Colonic mucosa (tissue), 4 donors: Measurements from ENCODE around the gene GGCT. TPM values are rescaled to one million over a fixed set of nuclear protein-coding genes. Genes with fewer than 3 reads are reported as not detected.

Experiments
- DNase-seq: peaks from one replicate; pipeline ENCODE4 v3.0.0-alpha.2; 2020
- H3K27ac ChIP-seq: fragments of 200-600 bp; one replicate; pipeline ENCODE4 v1.8.0; 2021
- H3K27me3 ChIP-seq: fragments of 200-600 bp; one replicate; pipeline ENCODE4 v1.8.0; 2021
- H3K36me3 ChIP-seq: fragments of 200-600 bp; one replicate; pipeline ENCODE4 v1.8.0; 2021
- H3K4me1 ChIP-seq: fragments of 200-600 bp; one replicate; pipeline ENCODE4 v1.8.0; 2021; ENCODE audit warnings: mild to moderate bottlenecking
- H3K4me3 ChIP-seq: fragments of 200-600 bp; one replicate; pipeline ENCODE4 v1.8.0; 2021
- H3K9ac ChIP-seq, 2 donors: one replicate each; pipeline ENCODE4 v1.7.0; 2013; ENCODE audit warnings: control low read depth in 2 of 2, low read depth in 2 of 2, low read length in 2 of 2
- H3K9me3 ChIP-seq: fragments of 200-600 bp; one replicate; pipeline ENCODE4 v1.8.0; 2021
- intact Hi-C: fragments of 100-400 bp; cut with DNase I; formaldehyde crosslinking; loops from one replicate; pipeline ENCODE4 v1.14.1; 2022
- total RNA-seq, 2 donors: library from RNA; stranded (reverse); fragmentation: NEBNext Ultra II Directional in 1 of 2; extraction: Animal tissue kit (Norgen Biotek cat#: 25700) in 1 of 2; gene quantifications; one replicate each; pipeline ENCODE4 v1.2.1, GENCODE V29; 2021
- TF ChIP-seq, protein P1 (sequence below): fragments of 200-600 bp; IDR thresholded peaks from one replicate; pipeline ENCODE4 v1.8.0; 2022; ENCODE audit warnings: antibody characterized with exemption, mild to moderate bottlenecking
- donor health status: healthy.
- donor health status: DM: no; HTN: no; CAD: no.
- donor health status: DM: no; HTN: no; CAD: no.

The GGCT gene
- total RNA-seq, 2 donors from 2014 or later = 42.5 to 103 TPM

GRCh38 chr7:30472081-30472783, 32.4 kb downstream of the GGCT start:
- TF ChIP-seq, protein P1, sequence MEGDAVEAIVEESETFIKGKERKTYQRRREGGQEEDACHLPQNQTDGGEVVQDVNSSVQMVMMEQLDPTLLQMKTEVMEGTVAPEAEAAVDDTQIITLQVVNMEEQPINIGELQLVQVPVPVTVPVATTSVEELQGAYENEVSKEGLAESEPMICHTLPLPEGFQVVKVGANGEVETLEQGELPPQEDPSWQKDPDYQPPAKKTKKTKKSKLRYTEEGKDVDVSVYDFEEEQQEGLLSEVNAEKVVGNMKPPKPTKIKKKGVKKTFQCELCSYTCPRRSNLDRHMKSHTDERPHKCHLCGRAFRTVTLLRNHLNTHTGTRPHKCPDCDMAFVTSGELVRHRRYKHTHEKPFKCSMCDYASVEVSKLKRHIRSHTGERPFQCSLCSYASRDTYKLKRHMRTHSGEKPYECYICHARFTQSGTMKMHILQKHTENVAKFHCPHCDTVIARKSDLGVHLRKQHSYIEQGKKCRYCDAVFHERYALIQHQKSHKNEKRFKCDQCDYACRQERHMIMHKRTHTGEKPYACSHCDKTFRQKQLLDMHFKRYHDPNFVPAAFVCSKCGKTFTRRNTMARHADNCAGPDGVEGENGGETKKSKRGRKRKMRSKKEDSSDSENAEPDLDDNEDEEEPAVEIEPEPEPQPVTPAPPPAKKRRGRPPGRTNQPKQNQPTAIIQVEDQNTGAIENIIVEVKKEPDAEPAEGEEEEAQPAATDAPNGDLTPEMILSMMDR = no peak
- H3K4me3 ChIP-seq = no peak overlapping the region
- no peak for DNase-seq
- H3K4me1 ChIP-seq = peaks cover 11% of the 10 kb centered on the region
- no peaks in the 10 kb centered on the region for H3K36me3 ChIP-seq
- peak overlapping the region in 1 of 2 donors; percentile 6 for H3K9ac ChIP-seq
- H3K27ac ChIP-seq = no peak overlapping the region
- no peaks in the 10 kb centered on the region for H3K27me3 ChIP-seq
- intact Hi-C loops = no loop called here
- H3K9me3 ChIP-seq = no peaks in the 10 kb centered on the region

DNA sequence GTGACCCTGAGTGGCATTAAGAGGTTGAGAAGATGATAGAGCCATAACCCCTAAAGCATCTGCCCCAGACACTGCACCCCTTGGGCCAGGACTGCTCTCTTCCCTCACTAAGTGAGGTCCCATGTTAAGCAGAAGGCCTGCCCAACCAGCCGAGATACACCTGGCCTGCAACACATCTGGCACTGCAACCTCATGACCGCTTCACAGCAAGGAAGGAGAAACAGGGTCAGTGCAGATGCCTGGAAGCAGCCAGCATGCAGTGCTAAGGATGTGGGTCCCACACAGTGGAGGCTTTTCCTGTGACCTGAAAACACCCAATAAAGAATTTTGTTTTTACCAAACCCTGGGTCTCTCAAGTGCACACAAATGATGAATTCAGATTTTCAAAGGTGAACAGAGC, 33.4 kb downstream of the GGCT start:
- H3K9ac ChIP-seq = peak overlapping the region in 1 of 2 donors; percentile 27
- peak overlapping the region; percentile 41 for H3K27ac ChIP-seq
- DNase-seq = no peak
- no peaks in the 10 kb centered on the region for H3K36me3 ChIP-seq
- peaks cover 10% of the 10 kb centered on the region for H3K4me1 ChIP-seq
- intact Hi-C loops = no loop called here
- H3K9me3 ChIP-seq = no peaks in the 10 kb centered on the region
- no peak overlapping the region for H3K4me3 ChIP-seq
- TF ChIP-seq, protein P1 = no peak
- H3K27me3 ChIP-seq = no peaks in the 10 kb centered on the region

DNA sequence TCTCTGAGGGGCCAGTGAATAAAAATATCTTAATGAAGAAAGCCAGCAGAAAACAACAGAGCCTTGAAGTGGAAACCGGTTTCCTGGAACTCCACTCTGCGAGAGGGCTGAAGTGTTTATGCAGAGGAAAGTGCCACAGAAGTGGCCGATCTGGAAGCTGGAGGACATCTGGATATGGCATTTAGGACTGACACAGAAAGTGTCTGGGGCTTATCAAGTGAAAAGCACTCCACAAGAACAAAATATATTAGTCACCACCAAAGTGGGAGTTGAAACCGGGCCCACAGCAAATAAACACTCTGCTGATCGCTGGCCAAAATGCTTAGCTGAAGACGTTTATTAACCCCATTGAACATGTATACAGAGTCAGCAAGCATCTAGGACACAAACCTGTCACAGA, 33.9 kb downstream of the GGCT start:
- no peak overlapping the region for H3K4me3 ChIP-seq
- DNase-seq = peak; percentile 57

GRCh38 chr7:30470163-30470770, 34.4 kb downstream of the GGCT start:
- DNase-seq = no peak
- intact Hi-C loops = no loop called here
- Histone ChIP-seq H3K27me3 (no peaks in the 10 kb centered on the region), H3K4me1 (peaks cover 10% of the 10 kb centered on the region), H3K36me3 (no peaks in the 10 kb centered on the region), H3K4me3 (no peak overlapping the region), H3K9ac (peak overlapping the region in 1 of 2 donors; percentile 49), H3K9me3 (no peaks in the 10 kb centered on the region), H3K27ac (peak overlapping the region; percentile 39)
- TF ChIP-seq, protein P1 = no peak

More for the DNA sequence above, 33.9 kb downstream of the GGCT start:
- H3K36me3 ChIP-seq = no peaks in the 10 kb centered on the region
- peak overlapping the region; percentile 41 for H3K27ac ChIP-seq
- no peaks in the 10 kb centered on the region for H3K27me3 ChIP-seq
- TF ChIP-seq, protein P1 = no peak
- H3K9me3 ChIP-seq = no peaks in the 10 kb centered on the region
- intact Hi-C loops = no loop called here
- H3K4me1 ChIP-seq = peaks cover 10% of the 10 kb centered on the region
- peak overlapping the region in 1 of 2 donors; percentile 27 for H3K9ac ChIP-seq

- Histone ChIP-seq H3K4me3 (no peak overlapping the region), H3K27me3 (no peaks in the 10 kb centered on the region), H3K9me3 (no peaks in the 10 kb centered on the region), H3K27ac (peak overlapping the region; percentile 39), H3K9ac (peak overlapping the region in 1 of 2 donors; percentile 49), H3K4me1 (peaks cover 14% of the 10 kb centered on the region), H3K36me3 (no peaks in the 10 kb centered on the region)
- TF ChIP-seq, protein P1 = peak; percentile 23
- intact Hi-C loops = no loop called here
- DNase-seq = peak; percentile 67
Measured at GRCh38 chr7:30469303-30469702, 35.3 kb downstream of the GGCT start.
